C4-2B (cell line): Measurements from ENCODE around the gene CPB1.

Experiments
- ZFX ChIP-seq: fragments of 450-650 bp; IDR thresholded peaks from 2 replicates; pipeline ENCODE4 v1.6.1; 2017
- TF ChIP-seq, protein P1 (sequence below): fragments of 450-650 bp; conservative IDR thresholded peaks from 2 replicates; pipeline ENCODE4 v1.5.1; 2017; ENCODE audit warnings: mild to moderate bottlenecking

DNA sequence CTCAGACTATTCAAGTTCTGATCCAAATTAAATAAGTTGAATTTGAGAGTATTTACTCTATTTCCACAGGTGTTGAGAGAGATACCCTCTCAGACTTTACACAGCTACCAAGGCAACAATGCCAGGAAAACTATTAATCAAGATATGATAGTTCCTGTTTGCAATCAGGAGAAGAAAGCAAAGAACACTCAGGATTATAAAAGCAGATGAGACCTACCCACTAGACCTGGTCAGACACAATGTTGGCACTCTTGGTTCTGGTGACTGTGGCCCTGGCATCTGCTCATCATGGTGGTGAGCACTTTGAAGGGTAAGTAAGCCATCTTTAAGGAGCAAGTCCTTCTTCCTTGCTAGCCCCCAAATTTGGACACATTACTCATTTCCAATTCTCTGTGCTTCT is at the start of gene CPB1:
- TF ChIP-seq, protein P1, sequence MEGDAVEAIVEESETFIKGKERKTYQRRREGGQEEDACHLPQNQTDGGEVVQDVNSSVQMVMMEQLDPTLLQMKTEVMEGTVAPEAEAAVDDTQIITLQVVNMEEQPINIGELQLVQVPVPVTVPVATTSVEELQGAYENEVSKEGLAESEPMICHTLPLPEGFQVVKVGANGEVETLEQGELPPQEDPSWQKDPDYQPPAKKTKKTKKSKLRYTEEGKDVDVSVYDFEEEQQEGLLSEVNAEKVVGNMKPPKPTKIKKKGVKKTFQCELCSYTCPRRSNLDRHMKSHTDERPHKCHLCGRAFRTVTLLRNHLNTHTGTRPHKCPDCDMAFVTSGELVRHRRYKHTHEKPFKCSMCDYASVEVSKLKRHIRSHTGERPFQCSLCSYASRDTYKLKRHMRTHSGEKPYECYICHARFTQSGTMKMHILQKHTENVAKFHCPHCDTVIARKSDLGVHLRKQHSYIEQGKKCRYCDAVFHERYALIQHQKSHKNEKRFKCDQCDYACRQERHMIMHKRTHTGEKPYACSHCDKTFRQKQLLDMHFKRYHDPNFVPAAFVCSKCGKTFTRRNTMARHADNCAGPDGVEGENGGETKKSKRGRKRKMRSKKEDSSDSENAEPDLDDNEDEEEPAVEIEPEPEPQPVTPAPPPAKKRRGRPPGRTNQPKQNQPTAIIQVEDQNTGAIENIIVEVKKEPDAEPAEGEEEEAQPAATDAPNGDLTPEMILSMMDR: no peak
- no peak for TF ChIP-seq ZFX
